Measurements from ENCODE around the gene SLC22A4.

DNA sequence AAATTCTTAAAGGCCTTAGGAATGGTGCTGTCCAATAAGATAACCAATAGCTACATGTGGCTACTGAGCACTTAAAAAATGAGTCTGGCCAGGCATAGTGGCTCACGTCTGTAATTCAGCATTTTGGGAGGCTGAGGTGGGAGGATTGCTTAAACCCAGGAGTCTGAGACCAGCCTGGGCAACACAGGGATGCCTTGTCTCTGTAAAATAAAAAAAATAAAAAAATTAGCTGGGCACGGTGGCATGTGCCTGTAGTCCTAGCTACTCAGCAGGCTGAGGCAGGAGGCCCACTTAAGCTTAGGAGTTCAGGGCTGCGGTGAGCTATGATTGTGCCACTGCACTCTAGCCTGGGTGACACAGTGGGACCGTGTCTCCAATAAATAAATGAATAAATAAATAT, 74.0 kb downstream of the SLC22A4 start:
- TF ChIP-seq, protein P1, sequence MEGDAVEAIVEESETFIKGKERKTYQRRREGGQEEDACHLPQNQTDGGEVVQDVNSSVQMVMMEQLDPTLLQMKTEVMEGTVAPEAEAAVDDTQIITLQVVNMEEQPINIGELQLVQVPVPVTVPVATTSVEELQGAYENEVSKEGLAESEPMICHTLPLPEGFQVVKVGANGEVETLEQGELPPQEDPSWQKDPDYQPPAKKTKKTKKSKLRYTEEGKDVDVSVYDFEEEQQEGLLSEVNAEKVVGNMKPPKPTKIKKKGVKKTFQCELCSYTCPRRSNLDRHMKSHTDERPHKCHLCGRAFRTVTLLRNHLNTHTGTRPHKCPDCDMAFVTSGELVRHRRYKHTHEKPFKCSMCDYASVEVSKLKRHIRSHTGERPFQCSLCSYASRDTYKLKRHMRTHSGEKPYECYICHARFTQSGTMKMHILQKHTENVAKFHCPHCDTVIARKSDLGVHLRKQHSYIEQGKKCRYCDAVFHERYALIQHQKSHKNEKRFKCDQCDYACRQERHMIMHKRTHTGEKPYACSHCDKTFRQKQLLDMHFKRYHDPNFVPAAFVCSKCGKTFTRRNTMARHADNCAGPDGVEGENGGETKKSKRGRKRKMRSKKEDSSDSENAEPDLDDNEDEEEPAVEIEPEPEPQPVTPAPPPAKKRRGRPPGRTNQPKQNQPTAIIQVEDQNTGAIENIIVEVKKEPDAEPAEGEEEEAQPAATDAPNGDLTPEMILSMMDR (IDR thresholded peaks at IDR 0.05; ENCODE audit: low read depth, low read length), result no peak
- no peak for TF ChIP-seq POLR2A (IDR thresholded peaks at IDR 0.05; ENCODE audit: extremely low read depth, insufficient read length)

Data from NB4 (cell line).